Prostate gland (tissue), 2 donors: ENCODE measurements around the gene ELP1.
"Not testable (repeated sequence)": the region's sequence is repeated elsewhere in the genome, so short reads cannot be mapped to it uniquely, and the experiment has no call there.

Source experiments
- POLR2A ChIP-seq: fragments of 450-650 bp; IDR thresholded peaks from one replicate; pipeline ENCODE4 v1.6.1; 2016; ENCODE audit warnings: antibody characterized with exemption, mild to moderate bottlenecking
- TF ChIP-seq, protein P1 (sequence below), 4 experiments: fragments of 200-600 bp in 2 of 4; fragments of 450-650 bp in 2 of 4; sonication (generic) in 2 of 4; IDR thresholded peaks; 1 replicate in 3 of 4; 2 replicates in 1 of 4; pipeline ENCODE4 v1.5.1; 2016 to 2019; ENCODE audit warnings: antibody characterized with exemption in 4 of 4, mild to moderate bottlenecking in 2 of 4, moderate library complexity in 2 of 4

GRCh38 chr9:108848296-108848695 lies 85.6 kb downstream of the ELP1 start:
- not testable (repeated sequence) for TF ChIP-seq POLR2A
- TF ChIP-seq, protein P1, sequence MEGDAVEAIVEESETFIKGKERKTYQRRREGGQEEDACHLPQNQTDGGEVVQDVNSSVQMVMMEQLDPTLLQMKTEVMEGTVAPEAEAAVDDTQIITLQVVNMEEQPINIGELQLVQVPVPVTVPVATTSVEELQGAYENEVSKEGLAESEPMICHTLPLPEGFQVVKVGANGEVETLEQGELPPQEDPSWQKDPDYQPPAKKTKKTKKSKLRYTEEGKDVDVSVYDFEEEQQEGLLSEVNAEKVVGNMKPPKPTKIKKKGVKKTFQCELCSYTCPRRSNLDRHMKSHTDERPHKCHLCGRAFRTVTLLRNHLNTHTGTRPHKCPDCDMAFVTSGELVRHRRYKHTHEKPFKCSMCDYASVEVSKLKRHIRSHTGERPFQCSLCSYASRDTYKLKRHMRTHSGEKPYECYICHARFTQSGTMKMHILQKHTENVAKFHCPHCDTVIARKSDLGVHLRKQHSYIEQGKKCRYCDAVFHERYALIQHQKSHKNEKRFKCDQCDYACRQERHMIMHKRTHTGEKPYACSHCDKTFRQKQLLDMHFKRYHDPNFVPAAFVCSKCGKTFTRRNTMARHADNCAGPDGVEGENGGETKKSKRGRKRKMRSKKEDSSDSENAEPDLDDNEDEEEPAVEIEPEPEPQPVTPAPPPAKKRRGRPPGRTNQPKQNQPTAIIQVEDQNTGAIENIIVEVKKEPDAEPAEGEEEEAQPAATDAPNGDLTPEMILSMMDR (IDR thresholded peaks at IDR 0.05), result not testable (repeated sequence)
